ENCODE measurements around the gene SF3A2.

The SF3A2 gene

GRCh38 chr19:2253106-2254063, 16.8 kb downstream of the SF3A2 start:
- no peak for DNase-seq (ENCODE audit: low spot score)

GRCh38 chr19:2254064-2254872, 17.6 kb downstream of the SF3A2 start:
- no peak for DNase-seq (ENCODE audit: low spot score)

GRCh38 chr19:2255112-2255845, 18.7 kb downstream of the SF3A2 start:
- DNase-seq (ENCODE audit: low spot score), result no peak

- no peak for DNase-seq (ENCODE audit: low spot score)
These were observed 19.5 kb downstream of the SF3A2 start, which contains the start of gene JSRP1 for GRCh38 chr19:2255982-2256685. Gene JSRP1, minus strand, starts transcription at chr19:2256417. Its CDS starts 1,103 bp downstream, at chr19:2255314.

GRCh38 chr19:2259336-2259735, 22.7 kb downstream of the SF3A2 start:
- DNase-seq (ENCODE audit: low spot score), result no peak

- no peak for DNase-seq (ENCODE audit: low spot score)
These were observed 23.7 kb downstream of the SF3A2 start for GRCh38 chr19:2260341-2260805.

GRCh38 chr19:2261438-2262172, 25.0 kb downstream of the SF3A2 start:
- no peak for DNase-seq (ENCODE audit: low spot score)

- DNase-seq (ENCODE audit: low spot score), result peak; percentile 82
These were observed 29.8 kb downstream of the SF3A2 start for GRCh38 chr19:2266183-2266993.

- DNase-seq (ENCODE audit: low spot score), result no peak
These were observed 31.8 kb downstream of the SF3A2 start for GRCh38 chr19:2268480-2268830.

GRCh38 chr19:2268861-2269243, 32.2 kb downstream of the SF3A2 start:
- no peak for DNase-seq (ENCODE audit: low spot score)

GRCh38 chr19:2269244-2270156, 32.9 kb downstream of the SF3A2 start:
- peak; percentile 95 for DNase-seq (ENCODE audit: low spot score)

GRCh38 chr19:2270157-2270422, 33.5 kb downstream of the SF3A2 start:
- DNase-seq (ENCODE audit: low spot score), result no peak

GRCh38 chr19:2270423-2271233, 34.0 kb downstream of the SF3A2 start:
- DNase-seq (ENCODE audit: low spot score), result peak; percentile 74

GRCh38 chr19:2271234-2272103, 34.8 kb downstream of the SF3A2 start:
- no peak for DNase-seq (ENCODE audit: low spot score)

GRCh38 chr19:2273356-2274184, 36.9 kb downstream of the SF3A2 start:
- DNase-seq (ENCODE audit: low spot score), result no peak

GRCh38 chr19:2274185-2274711, 37.6 kb downstream of the SF3A2 start:
- no peak for DNase-seq (ENCODE audit: low spot score)

Measured in pons (tissue), 1 donor.